ENCODE data around the gene ALG14.

Gene ALG14

DNA sequence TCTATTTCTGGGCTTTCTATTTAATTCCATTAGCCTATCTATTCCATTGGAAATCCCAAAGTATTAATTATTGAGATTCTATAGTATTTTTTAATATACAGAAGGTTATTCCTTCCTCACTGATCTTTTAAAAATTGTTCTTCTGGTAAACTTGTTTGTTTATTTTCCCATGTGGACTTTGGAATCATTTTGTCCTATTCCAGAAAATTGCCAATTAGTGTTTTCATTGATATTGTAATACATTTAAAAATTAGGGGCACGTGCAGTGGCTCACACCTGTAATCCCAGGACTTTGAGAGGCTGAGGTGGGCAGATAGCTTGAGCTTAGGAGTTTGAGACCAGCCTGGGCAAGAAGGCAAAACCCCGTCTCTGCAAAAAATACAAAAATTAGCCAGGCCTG is 36.0 kb upstream of the ALG14 start:
- H3K27ac ChIP-seq, result no peak overlapping the region
- no peaks in the 10 kb centered on the region for H3K36me3 ChIP-seq
- H3K27me3 ChIP-seq, result peaks cover 36% of the 10 kb centered on the region
- H3K4me3 ChIP-seq (ENCODE audit: low read depth in 1 of 2, low read length in 1 of 2), result no peak overlapping the region
- TF ChIP-seq, protein P1, sequence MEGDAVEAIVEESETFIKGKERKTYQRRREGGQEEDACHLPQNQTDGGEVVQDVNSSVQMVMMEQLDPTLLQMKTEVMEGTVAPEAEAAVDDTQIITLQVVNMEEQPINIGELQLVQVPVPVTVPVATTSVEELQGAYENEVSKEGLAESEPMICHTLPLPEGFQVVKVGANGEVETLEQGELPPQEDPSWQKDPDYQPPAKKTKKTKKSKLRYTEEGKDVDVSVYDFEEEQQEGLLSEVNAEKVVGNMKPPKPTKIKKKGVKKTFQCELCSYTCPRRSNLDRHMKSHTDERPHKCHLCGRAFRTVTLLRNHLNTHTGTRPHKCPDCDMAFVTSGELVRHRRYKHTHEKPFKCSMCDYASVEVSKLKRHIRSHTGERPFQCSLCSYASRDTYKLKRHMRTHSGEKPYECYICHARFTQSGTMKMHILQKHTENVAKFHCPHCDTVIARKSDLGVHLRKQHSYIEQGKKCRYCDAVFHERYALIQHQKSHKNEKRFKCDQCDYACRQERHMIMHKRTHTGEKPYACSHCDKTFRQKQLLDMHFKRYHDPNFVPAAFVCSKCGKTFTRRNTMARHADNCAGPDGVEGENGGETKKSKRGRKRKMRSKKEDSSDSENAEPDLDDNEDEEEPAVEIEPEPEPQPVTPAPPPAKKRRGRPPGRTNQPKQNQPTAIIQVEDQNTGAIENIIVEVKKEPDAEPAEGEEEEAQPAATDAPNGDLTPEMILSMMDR (IDR thresholded peaks at IDR 0.05), result no peak
- no peaks in the 10 kb centered on the region for H3K4me1 ChIP-seq (ENCODE audit: control insufficient read depth in 1 of 2, insufficient read depth in 1 of 2, low read depth in 1 of 2, low read length in 1 of 2)
- H3K9me3 ChIP-seq, result no peaks in the 10 kb centered on the region

DNA sequence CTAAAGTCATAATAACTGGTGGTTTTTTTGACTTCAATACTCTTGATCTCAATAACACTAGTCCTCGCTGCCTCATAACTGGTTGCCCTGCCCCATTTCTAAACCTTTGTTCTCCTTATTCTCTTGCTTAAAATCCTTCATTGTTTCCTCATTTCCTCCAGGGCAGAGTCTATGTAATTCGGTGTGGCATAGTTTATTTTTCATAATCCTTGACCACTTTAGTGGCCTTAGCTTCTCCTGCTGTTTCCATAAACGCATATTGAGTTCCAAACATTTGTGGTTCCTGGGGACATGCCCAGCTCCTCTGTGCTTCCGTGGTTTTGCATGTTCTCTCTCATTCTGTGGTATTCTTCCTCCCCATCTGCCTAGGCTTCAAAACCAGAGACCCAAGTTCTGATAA is 25.4 kb upstream of the ALG14 start:
- Histone ChIP-seq H3K27me3 (peaks cover 16% of the 10 kb centered on the region), H3K4me1 (ENCODE audit: control insufficient read depth in 1 of 2, insufficient read depth in 1 of 2, low read depth in 1 of 2, low read length in 1 of 2) (peaks cover 35 to 47% of the 10 kb centered on the region in 2 experiments), H3K4me3 (ENCODE audit: low read depth in 1 of 2, low read length in 1 of 2) (peak overlapping the region in 1 of 2 experiments; percentile 25), H3K9me3 (no peaks in the 10 kb centered on the region), H3K36me3 (no peaks in the 10 kb centered on the region), H3K27ac (peak overlapping the region; percentile 77)
- TF ChIP-seq, protein P1 (IDR thresholded peaks at IDR 0.05), result no peak

DNA sequence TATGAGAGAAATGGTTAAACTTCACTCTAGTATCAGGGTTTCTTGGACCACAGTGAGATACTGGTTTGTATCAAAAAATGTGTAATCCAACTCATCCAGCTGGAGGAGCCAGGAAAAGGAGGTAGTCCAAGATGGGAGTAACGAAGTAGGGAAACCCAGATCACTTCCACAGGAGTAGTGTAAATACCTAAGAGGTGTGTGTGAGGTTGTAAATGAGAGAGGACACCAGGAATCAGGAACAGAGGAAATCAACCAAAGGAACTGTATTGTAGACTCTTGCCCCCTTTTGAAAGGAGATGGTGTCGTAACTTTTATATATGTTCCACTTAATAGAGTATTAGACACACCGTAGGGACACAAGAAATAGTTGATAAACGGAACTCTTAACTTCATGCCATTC is 24.7 kb upstream of the ALG14 start:
- Histone ChIP-seq H3K4me1 (ENCODE audit: control insufficient read depth in 1 of 2, insufficient read depth in 1 of 2, low read depth in 1 of 2, low read length in 1 of 2) (peaks cover 35 to 47% of the 10 kb centered on the region in 2 experiments), H3K27ac (peak overlapping the region; percentile 77), H3K9me3 (no peaks in the 10 kb centered on the region), H3K4me3 (ENCODE audit: low read depth in 1 of 2, low read length in 1 of 2) (peak overlapping the region in 1 of 2 experiments; percentile 25), H3K36me3 (no peaks in the 10 kb centered on the region), H3K27me3 (peaks cover 9% of the 10 kb centered on the region)
- TF ChIP-seq, protein P1 (IDR thresholded peaks at IDR 0.05), result no peak

DNA sequence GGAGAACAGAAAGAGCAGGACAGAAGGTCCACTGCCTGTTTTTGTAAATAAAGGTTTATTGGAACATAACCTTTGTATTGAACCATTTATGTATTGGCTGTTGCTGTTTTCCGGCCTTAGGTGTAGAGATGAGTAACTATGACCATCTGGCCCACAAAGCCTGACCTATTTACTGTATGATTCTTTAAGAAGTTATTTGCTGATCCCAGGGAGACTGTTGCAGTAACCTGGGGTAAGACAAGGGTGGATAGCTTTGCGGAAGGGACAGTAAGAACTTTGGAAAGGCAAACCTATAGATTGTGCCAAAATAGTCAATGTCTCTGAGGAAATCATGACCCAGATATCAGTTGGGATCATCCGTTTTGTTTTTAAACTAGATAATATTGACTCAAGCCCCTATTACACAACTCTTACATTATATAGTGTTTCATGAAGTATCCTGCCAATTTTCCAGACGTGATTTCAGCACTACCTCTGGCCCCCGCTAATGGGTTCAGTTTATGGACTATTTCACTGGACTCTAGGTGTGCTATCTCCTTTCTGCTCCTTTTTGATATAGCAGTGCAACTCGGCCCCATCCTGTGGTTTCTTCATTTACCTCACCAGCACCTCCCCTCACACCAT is 23.6 kb upstream of the ALG14 start:
- peak overlapping the region; percentile 77 for H3K27ac ChIP-seq
- TF ChIP-seq, protein P1 (IDR thresholded peaks at IDR 0.05), result no peak
- no peaks in the 10 kb centered on the region for H3K27me3 ChIP-seq
- H3K9me3 ChIP-seq, result no peaks in the 10 kb centered on the region
- H3K4me1 ChIP-seq (ENCODE audit: control insufficient read depth in 1 of 2, insufficient read depth in 1 of 2, low read depth in 1 of 2, low read length in 1 of 2), result peaks cover 35 to 47% of the 10 kb centered on the region in 2 experiments
- H3K36me3 ChIP-seq, result no peaks in the 10 kb centered on the region
- peak overlapping the region in 1 of 2 experiments; percentile 8 for H3K4me3 ChIP-seq (ENCODE audit: low read depth in 1 of 2, low read length in 1 of 2)

DNA sequence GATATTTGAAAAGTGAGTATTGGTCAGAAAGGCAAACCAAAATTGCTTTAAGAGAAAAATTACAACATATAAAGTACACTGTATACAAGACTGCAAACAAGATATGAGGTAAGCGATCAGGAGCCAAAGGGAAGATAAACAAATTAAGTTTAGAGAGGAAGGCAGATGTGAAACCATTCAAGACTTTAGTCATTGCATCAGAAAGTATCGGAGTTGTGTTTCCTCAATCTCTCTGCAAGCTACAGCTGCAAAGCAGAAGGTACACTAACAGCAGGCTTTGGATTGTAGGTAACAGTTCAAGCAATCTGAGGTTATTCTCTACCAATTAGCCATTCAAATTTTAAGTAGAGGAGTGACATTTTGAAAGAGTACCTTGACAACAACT is 23.1 kb upstream of the ALG14 start:
- Histone ChIP-seq H3K4me3 (ENCODE audit: low read depth in 1 of 2, low read length in 1 of 2) (peak overlapping the region in 1 of 2 experiments; percentile 8), H3K9me3 (no peaks in the 10 kb centered on the region), H3K36me3 (no peaks in the 10 kb centered on the region), H3K27me3 (no peaks in the 10 kb centered on the region), H3K4me1 (ENCODE audit: control insufficient read depth in 1 of 2, insufficient read depth in 1 of 2, low read depth in 1 of 2, low read length in 1 of 2) (peaks cover 35 to 47% of the 10 kb centered on the region in 2 experiments), H3K27ac (peak overlapping the region; percentile 77)
- TF ChIP-seq, protein P1 (IDR thresholded peaks at IDR 0.05), result no peak
